ENCODE data around the gene DYNLT4.

The DYNLT4 gene

GRCh38 chr1:44784094-44785028, 22.8 kb downstream of the DYNLT4 start:
- CTCF ChIA-PET: interaction anchor here (0.6 kb wide), 1 partner anchor 199 kb away, joined by 3 read pairs; no protein-coding TSS in a partner anchor
- no peak for DNase-seq (ENCODE audit: low spot score)
- H3K27ac ChIP-seq: peak overlapping the region; percentile 19; the same call in 1 of the 2 replicates
- TF ChIP-seq, protein P1, sequence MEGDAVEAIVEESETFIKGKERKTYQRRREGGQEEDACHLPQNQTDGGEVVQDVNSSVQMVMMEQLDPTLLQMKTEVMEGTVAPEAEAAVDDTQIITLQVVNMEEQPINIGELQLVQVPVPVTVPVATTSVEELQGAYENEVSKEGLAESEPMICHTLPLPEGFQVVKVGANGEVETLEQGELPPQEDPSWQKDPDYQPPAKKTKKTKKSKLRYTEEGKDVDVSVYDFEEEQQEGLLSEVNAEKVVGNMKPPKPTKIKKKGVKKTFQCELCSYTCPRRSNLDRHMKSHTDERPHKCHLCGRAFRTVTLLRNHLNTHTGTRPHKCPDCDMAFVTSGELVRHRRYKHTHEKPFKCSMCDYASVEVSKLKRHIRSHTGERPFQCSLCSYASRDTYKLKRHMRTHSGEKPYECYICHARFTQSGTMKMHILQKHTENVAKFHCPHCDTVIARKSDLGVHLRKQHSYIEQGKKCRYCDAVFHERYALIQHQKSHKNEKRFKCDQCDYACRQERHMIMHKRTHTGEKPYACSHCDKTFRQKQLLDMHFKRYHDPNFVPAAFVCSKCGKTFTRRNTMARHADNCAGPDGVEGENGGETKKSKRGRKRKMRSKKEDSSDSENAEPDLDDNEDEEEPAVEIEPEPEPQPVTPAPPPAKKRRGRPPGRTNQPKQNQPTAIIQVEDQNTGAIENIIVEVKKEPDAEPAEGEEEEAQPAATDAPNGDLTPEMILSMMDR (conservative IDR thresholded peaks at IDR 0.05; ENCODE audit: low read depth): no peak
- POLR2A ChIA-PET (ENCODE audit: low non-redundant PET): no interaction called here

GRCh38 chr1:44783697-44784093, 23.5 kb downstream of the DYNLT4 start:
- ChIA-PET POLR2A (ENCODE audit: low non-redundant PET) (no interaction called here), CTCF (interaction anchor here (0.8 kb wide), 1 partner anchor 9 kb away, joined by 3 read pairs; no protein-coding TSS in a partner anchor)
- H3K27ac ChIP-seq: peak overlapping the region; percentile 19; the same call in 1 of the 2 replicates
- DNase-seq (ENCODE audit: low spot score): no peak
- TF ChIP-seq, protein P1 (conservative IDR thresholded peaks at IDR 0.05; ENCODE audit: low read depth): no peak

- TF ChIP-seq, protein P1 (conservative IDR thresholded peaks at IDR 0.05; ENCODE audit: low read depth): no peak
- peak overlapping the region; percentile 59 for H3K27ac ChIP-seq
- ChIA-PET POLR2A (ENCODE audit: low non-redundant PET) (interaction anchor here (0.6 kb wide), 1 partner anchor 720 kb away, joined by 10 read pairs; no protein-coding TSS in a partner anchor), CTCF (interaction anchor here (1.2 kb wide), 1 partner anchor 28 kb away, joined by 4 read pairs; the partner anchor contains the start of gene BTBD19)
- DNase-seq (ENCODE audit: low spot score): no peak
Measured at GRCh38 chr1:44780583-44781121, 26.5 kb downstream of the DYNLT4 start.

GRCh38 chr1:44778705-44779576, 28.2 kb downstream of the DYNLT4 start:
- POLR2A ChIA-PET (ENCODE audit: low non-redundant PET): no interaction called here
- CTCF ChIA-PET: no interaction called here
- TF ChIP-seq, protein P1 (conservative IDR thresholded peaks at IDR 0.05; ENCODE audit: low read depth): no peak
- no peak for DNase-seq (ENCODE audit: low spot score)
- H3K27ac ChIP-seq: peak overlapping the region; percentile 89

DNA sequence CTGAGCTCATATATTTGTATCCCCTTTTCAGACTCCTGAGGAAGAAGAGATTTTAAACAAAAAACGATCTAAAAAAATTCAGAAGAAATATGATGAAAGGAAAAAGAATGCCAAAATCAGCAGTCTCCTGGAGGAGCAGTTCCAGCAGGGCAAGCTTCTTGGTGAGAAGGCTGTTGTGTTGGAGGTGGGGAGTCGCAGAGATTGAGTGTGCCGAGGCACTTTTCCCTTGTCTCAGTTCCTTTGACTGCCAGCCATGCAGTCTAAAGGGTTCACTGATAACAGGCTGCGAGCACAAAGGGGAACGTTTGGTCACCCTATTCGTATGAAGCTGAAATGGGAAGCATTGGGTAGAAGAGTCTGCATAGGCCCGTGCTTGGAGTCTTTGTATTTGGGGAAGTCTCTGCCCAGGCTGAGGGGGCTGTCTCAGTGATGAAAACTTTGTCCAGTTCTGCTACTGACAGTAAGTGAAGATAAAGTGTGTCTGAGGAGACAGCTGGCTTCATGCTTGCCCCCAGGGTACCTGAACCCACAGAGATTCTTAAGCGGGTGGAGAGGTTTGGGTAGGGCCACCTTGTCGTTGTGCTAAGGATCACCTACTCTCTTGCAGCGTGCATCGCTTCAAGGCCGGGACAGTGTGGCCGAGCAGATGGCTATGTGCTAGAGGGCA, 29.0 kb downstream of the DYNLT4 start:
- ChIA-PET CTCF (interaction anchor here (0.6 kb wide), 1 partner anchor 214 kb away, joined by 5 read pairs; no protein-coding TSS in a partner anchor), POLR2A (ENCODE audit: low non-redundant PET) (no interaction called here)
- peak overlapping the region; percentile 89 for H3K27ac ChIP-seq
- TF ChIP-seq, protein P1 (conservative IDR thresholded peaks at IDR 0.05; ENCODE audit: low read depth): no peak
- no peak for DNase-seq (ENCODE audit: low spot score)

Measured in RWPE1 (cell line).